CD14-positive monocyte (primary cell): ENCODE data around the gene PRXL2C. TPM values are rescaled to one million over a fixed set of nuclear protein-coding genes. Genes with fewer than 3 reads are reported as not detected.

ENCODE experiments used
- DNase-seq, 3 donors: peaks; one replicate each; pipeline ENCODE4 v3.0.0-alpha.2; 2011 to 2022
- H2AFZ ChIP-seq: 2 replicates; pipeline ENCODE4 v1.6.0; 2012; ENCODE audit warnings: mild to moderate bottlenecking, low read depth, low read length, inconsistent platforms; ENCODE audit not compliant: insufficient read depth, poor library complexity, severe bottlenecking
- H3K27ac ChIP-seq, 2 donors: 1 replicate in 1 of 2; 2 replicates in 1 of 2; pipeline ENCODE4 v1.5.1; 2012 to 2013; ENCODE audit warnings: low read length in 2 of 2, control low read depth in 1 of 2, inconsistent platforms in 1 of 2, low read depth in 1 of 2, mild to moderate bottlenecking in 1 of 2
- H3K27me3 ChIP-seq, 2 donors: one replicate each; pipeline versions ENCODE4 v1.6.0 to v1.6.1; 2011 to 2013; ENCODE audit warnings: low read length in 2 of 2; ENCODE audit not compliant: control insufficient read depth in 2 of 2, insufficient read depth in 2 of 2
- H3K36me3 ChIP-seq, 2 donors: replicated peaks in 1 of 2; 1 replicate in 1 of 2; 2 replicates in 1 of 2; pipeline versions ENCODE4 v1.5.1 to v1.6.1; 2012 to 2013; ENCODE audit warnings: low read length in 2 of 2, control low read depth in 1 of 2, inconsistent platforms in 1 of 2, mild to moderate bottlenecking in 1 of 2; ENCODE audit not compliant: insufficient read depth in 2 of 2, control insufficient read depth in 1 of 2
- H3K4me1 ChIP-seq, 2 donors: 1 replicate in 1 of 2; 2 replicates in 1 of 2; pipeline versions ENCODE4 v1.5.1 to v1.6.1; 2012 to 2013; ENCODE audit warnings: low read length in 2 of 2, control low read depth in 1 of 2, inconsistent platforms in 1 of 2, mild to moderate bottlenecking in 1 of 2, moderate library complexity in 1 of 2; ENCODE audit not compliant: insufficient read depth in 2 of 2, control insufficient read depth in 1 of 2
- H3K4me2 ChIP-seq: replicated peaks from 2 replicates; pipeline ENCODE3; 2012; ENCODE audit warnings: low read length, moderate library complexity, mild to moderate bottlenecking; ENCODE audit not compliant: poor library complexity, severe bottlenecking; ENCODE audit errors: extremely low read depth
- H3K4me3 ChIP-seq, 3 experiments: fragments of 200-600 bp in 1 of 3; sonication (generic) in 1 of 3; replicated peaks in 1 of 3; 1 replicate in 2 of 3; 2 replicates in 1 of 3; pipeline ENCODE4 v1.5.1; 2011 to 2013; ENCODE audit warnings: low read length in 3 of 3, mild to moderate bottlenecking in 3 of 3, control low read depth in 2 of 3, low read depth in 2 of 3, inconsistent platforms in 1 of 3, moderate library complexity in 1 of 3
- H3K79me2 ChIP-seq: 2 replicates; pipeline ENCODE4 v1.6.0; 2012; ENCODE audit warnings: mild to moderate bottlenecking, control low read depth, inconsistent platforms, low read length, moderate library complexity; ENCODE audit not compliant: insufficient read depth
- H3K9ac ChIP-seq: 2 replicates; pipeline ENCODE4 v1.6.0; 2017; ENCODE audit warnings: low read length, mild to moderate bottlenecking; ENCODE audit not compliant: insufficient read depth, poor library complexity, severe bottlenecking
- H3K9me3 ChIP-seq, 2 donors: replicated peaks in 1 of 2; 1 replicate in 1 of 2; 2 replicates in 1 of 2; pipeline versions ENCODE4 v1.5.1 to v1.6.1; 2012 to 2013; ENCODE audit warnings: low read length in 2 of 2, control low read depth in 1 of 2; ENCODE audit not compliant: control insufficient read depth in 1 of 2, insufficient read depth in 1 of 2
- H4K20me1 ChIP-seq: 2 replicates; pipeline ENCODE4 v1.6.0; 2012; ENCODE audit warnings: mild to moderate bottlenecking, low read length, control low read depth, moderate library complexity; ENCODE audit not compliant: insufficient read depth
- H3K27ac Mint-ChIP-seq, 7 donors: one replicate each; pipeline ENCODE4 v1.8.0; 2020; ENCODE audit warnings: mild to moderate bottlenecking in 7 of 7, mixed read lengths in 7 of 7, moderate library complexity in 6 of 7, inconsistent platforms in 2 of 7
- H3K27me3 Mint-ChIP-seq, 3 donors: one replicate each; pipeline ENCODE4 v1.8.0; 2021 to 2022; ENCODE audit warnings: low read depth in 3 of 3, mild to moderate bottlenecking in 3 of 3, mixed read lengths in 3 of 3, moderate library complexity in 3 of 3, inconsistent platforms in 1 of 3
- H3K36me3 Mint-ChIP-seq, 2 donors: one replicate each; pipeline ENCODE4 v1.8.0; 2020; ENCODE audit warnings: mixed read lengths in 2 of 2, inconsistent platforms in 1 of 2, mild to moderate bottlenecking in 1 of 2
- H3K4me1 Mint-ChIP-seq: one replicate; pipeline ENCODE4 v1.8.0; 2020; ENCODE audit warnings: mild to moderate bottlenecking, mixed read lengths
- H3K4me3 Mint-ChIP-seq, 2 donors: one replicate each; pipeline ENCODE4 v1.8.0; 2020; ENCODE audit warnings: mild to moderate bottlenecking in 2 of 2, mixed read lengths in 2 of 2, moderate library complexity in 1 of 2
- H3K9me3 Mint-ChIP-seq, 7 donors: one replicate each; pipeline ENCODE4 v1.8.0; 2020 to 2022; ENCODE audit warnings: mixed read lengths in 7 of 7, mild to moderate bottlenecking in 6 of 7, moderate library complexity in 6 of 7, inconsistent platforms in 2 of 7
- CTCF ChIP-seq: fragments of 200-600 bp; IDR thresholded peaks from one replicate; pipeline ENCODE4 v1.8.0; 2022; ENCODE audit warnings: antibody characterized with exemption, mild to moderate bottlenecking
- WGBS: methylation state at CpG from one replicate; pipeline ENCODE4 v1.1.5; 2013; ENCODE audit warnings: missing lambda C conversion rate; ENCODE audit not compliant: insufficient coverage; 5-methylcytosine and 5-hydroxymethylcytosine counted together
- intact Hi-C, 2 donors: fragments of 100-400 bp; cut with micrococcal nuclease; formaldehyde crosslinking; loops; one replicate each; pipeline versions ENCODE4 v1.15.0 to v1.15.1; 2023
- polyA plus RNA-seq, 3 donors: library from polyadenylated mRNA; depleted of rRNA in 1 of 3; unstranded in 2 of 3; stranded (reverse) in 1 of 3; fragments of 300-500 nt in 2 of 3; fragments of >200 nt in 1 of 3; fragmentation: Illumina TruSeq in 2 of 3; gene quantifications; 1 replicate in 2 of 3; 2 replicates in 1 of 3; pipeline ENCODE4 v1.2.3, GENCODE V29; 2012 to 2021

Gene PRXL2C
- polyA plus RNA-seq, 3 donors = 9.2 to 14.6 (median 9.3) TPM

- 83% methylated on average over 6 of the region's 7 CpGs for WGBS
- H3K9me3 Mint-ChIP-seq = peaks cover 0 to 2% (median 0%) of the 10 kb centered on the region in 7 donors
Observed at GRCh38 chr9:96660692-96661248, 5.7 kb upstream of the PRXL2C start.

More at GRCh38 chr9:96660692-96661248, 5.7 kb upstream of the PRXL2C start:
- Mint-ChIP-seq H3K27ac (no peak overlapping the region), H3K4me1 (peaks cover 7% of the 10 kb centered on the region), H3K36me3 (no peaks in the 10 kb centered on the region), H3K4me3 (no peak overlapping the region), H3K27me3 (peaks cover 0 to 2% (median 2%) of the 10 kb centered on the region in 3 donors)
- Histone ChIP-seq H3K9ac (no peak overlapping the region), H4K20me1 (no peaks in the 10 kb centered on the region), H3K36me3 (no peaks in the 10 kb centered on the region), H3K4me3 (no peak overlapping the region), H3K4me1 (peaks cover 0 to under 1% of the 10 kb centered on the region in 2 donors), H2AFZ (no peak overlapping the region), H3K79me2 (no peaks in the 10 kb centered on the region), H3K9me3 (no peaks in the 10 kb centered on the region), H3K27ac (no peak overlapping the region), H3K4me2 (no peak overlapping the region), H3K27me3 (no peaks in the 10 kb centered on the region)
- no peak for TF ChIP-seq CTCF
- intact Hi-C loops = no loop called here
- no peak for DNase-seq
